HepG2 (cell line): ENCODE results near the gene MAP1LC3A. TPM values are rescaled to one million over a fixed set of nuclear protein-coding genes. Genes with fewer than 3 reads are reported as not detected.

ENCODE experiments used
- BCL3 ChIP-seq: sonication (generic); formaldehyde crosslinking; IDR thresholded peaks from 2 replicates; pipeline ENCODE4 v1.5.1; 2020; ENCODE audit warnings: mild to moderate bottlenecking, missing genetic modification reagents, moderate library complexity
- EED ChIP-seq: sonication (generic); formaldehyde crosslinking; IDR thresholded peaks from 2 replicates; pipeline ENCODE4 v1.5.0; 2020; ENCODE audit warnings: mild to moderate bottlenecking, missing genetic modification reagents
- GPN1 ChIP-seq: sonication (generic); formaldehyde crosslinking; IDR thresholded peaks from 2 replicates; pipeline ENCODE4 v1.5.1; 2020; ENCODE audit warnings: missing genetic modification reagents, borderline replicate concordance
- MED8 ChIP-seq: sonication (generic); formaldehyde crosslinking; IDR thresholded peaks from 2 replicates; pipeline ENCODE4 v1.8.1; 2023; ENCODE audit warnings: mild to moderate bottlenecking, missing genetic modification reagents; ENCODE audit not compliant: insufficient replicate concordance
- MEIS2 ChIP-seq: sonication (generic); formaldehyde crosslinking; IDR thresholded peaks from 2 replicates; pipeline ENCODE4 v1.9.0; 2021; ENCODE audit warnings: mild to moderate bottlenecking, missing genetic modification reagents
- NAIF1 ChIP-seq: sonication (generic); formaldehyde crosslinking; IDR thresholded peaks from 2 replicates; pipeline ENCODE4 v1.5.0; 2020; ENCODE audit warnings: mild to moderate bottlenecking, missing genetic modification reagents, borderline replicate concordance
- NCOR1 ChIP-seq: fragments of 200-600 bp; sonication (generic); IDR thresholded peaks from 2 replicates; pipeline ENCODE4 v1.7.0; 2017; ENCODE audit warnings: antibody characterized with exemption, low read length, borderline replicate concordance
- NFATC3 ChIP-seq: sonication (generic); formaldehyde crosslinking; IDR thresholded peaks from 2 replicates; pipeline ENCODE4 v1.5.1; 2020; ENCODE audit warnings: mild to moderate bottlenecking, missing genetic modification reagents
- RARA ChIP-seq: IDR thresholded peaks from 2 replicates; pipeline ENCODE4 v1.6.1; 2016; ENCODE audit warnings: missing genetic modification reagents, missing compliant biosample characterization
- SKIL ChIP-seq: sonication (generic); formaldehyde crosslinking; IDR thresholded peaks from 2 replicates; pipeline ENCODE4 v1.8.0; 2022; ENCODE audit warnings: missing genetic modification reagents, mild to moderate bottlenecking, moderate library complexity, borderline replicate concordance
- SP140L ChIP-seq: sonication (generic); formaldehyde crosslinking; IDR thresholded peaks from 2 replicates; pipeline ENCODE4 v1.4.0; 2020; ENCODE audit warnings: missing genetic modification reagents, borderline replicate concordance
- ZNF703 ChIP-seq: sonication (generic); formaldehyde crosslinking; IDR thresholded peaks from 2 replicates; pipeline ENCODE4 v1.5.1; 2020; ENCODE audit warnings: missing genetic modification reagents, mild to moderate bottlenecking, moderate library complexity, borderline replicate concordance
- ZNF772 ChIP-seq: sonication (generic); formaldehyde crosslinking; IDR thresholded peaks from 2 replicates; pipeline ENCODE4 v1.5.0; 2020; ENCODE audit warnings: mild to moderate bottlenecking, missing genetic modification reagents
- ZNF839 ChIP-seq: sonication (generic); formaldehyde crosslinking; IDR thresholded peaks from 2 replicates; pipeline ENCODE4 v1.4.0; 2020; ENCODE audit warnings: missing genetic modification reagents, mild to moderate bottlenecking, borderline replicate concordance
- polyA plus RNA-seq, 8 experiments: library from polyadenylated mRNA; depleted of rRNA in 3 of 8; stranded (reverse) in 7 of 8; unstranded in 1 of 8; fragments of >200 nt; fragmentation: Illumina TruSeq in 4 of 8; extraction: Trizol in 4 of 8; gene quantifications; 2 replicates each; pipeline versions ENCODE4 v1.2.1 to v1.2.3, GENCODE V29; 2011 to 2016; ENCODE audit warnings: low read depth in 4 of 8, missing spikeins in 1 of 8, mixed read lengths in 1 of 8; ENCODE audit not compliant: insufficient read depth in 1 of 8
- total RNA-seq, 5 experiments: library from RNA; depleted of rRNA; stranded (reverse); fragments of >200 nt; fragmentation: Illumina TruSeq; extraction: Trizol; gene quantifications; 2 replicates each; pipeline ENCODE4 v1.2.3, GENCODE V29; 2016; ENCODE audit warnings: low read depth in 1 of 5
- TF ChIP-seq, protein P1 (sequence below): sonication (generic); formaldehyde crosslinking; IDR thresholded peaks from 2 replicates; pipeline ENCODE4 v1.9.0; 2021; ENCODE audit warnings: missing genetic modification reagents, borderline replicate concordance
- TF ChIP-seq, protein P2 (sequence below): sonication (generic); formaldehyde crosslinking; IDR thresholded peaks from 2 replicates; pipeline ENCODE4 v1.5.0; 2020; ENCODE audit warnings: missing genetic modification reagents, mild to moderate bottlenecking, borderline replicate concordance
- TF ChIP-seq, protein P3 (sequence below): sonication (generic); formaldehyde crosslinking; IDR thresholded peaks from 2 replicates; pipeline ENCODE4 v1.4.0; 2020; ENCODE audit warnings: mild to moderate bottlenecking, missing genetic modification reagents

Gene MAP1LC3A
- total and polyA plus RNA-seq, 2 of the 13 experiments (the other 11 are each of a cell fraction or from before 2014, with no cell fraction given): not detected

- no peak for TF ChIP-seq SKIL
- TF ChIP-seq NAIF1 (CRISPR knock-in tag): no peak
- no peak for TF ChIP-seq ZNF839
- no peak for TF ChIP-seq RARA (CRISPR knock-in tag)
- no peak for TF ChIP-seq MEIS2 (CRISPR knock-in tag)
- TF ChIP-seq, protein P1, sequence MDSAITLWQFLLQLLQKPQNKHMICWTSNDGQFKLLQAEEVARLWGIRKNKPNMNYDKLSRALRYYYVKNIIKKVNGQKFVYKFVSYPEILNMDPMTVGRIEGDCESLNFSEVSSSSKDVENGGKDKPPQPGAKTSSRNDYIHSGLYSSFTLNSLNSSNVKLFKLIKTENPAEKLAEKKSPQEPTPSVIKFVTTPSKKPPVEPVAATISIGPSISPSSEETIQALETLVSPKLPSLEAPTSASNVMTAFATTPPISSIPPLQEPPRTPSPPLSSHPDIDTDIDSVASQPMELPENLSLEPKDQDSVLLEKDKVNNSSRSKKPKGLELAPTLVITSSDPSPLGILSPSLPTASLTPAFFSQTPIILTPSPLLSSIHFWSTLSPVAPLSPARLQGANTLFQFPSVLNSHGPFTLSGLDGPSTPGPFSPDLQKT: no peak
- no peak for TF ChIP-seq ZNF703 (CRISPR knock-in tag)
- TF ChIP-seq BCL3 (CRISPR knock-in tag): no peak
- no peak for TF ChIP-seq MED8 (CRISPR knock-in tag)
- no peak for TF ChIP-seq NFATC3
- TF ChIP-seq ZNF772 (CRISPR knock-in tag): no peak
- no peak for TF ChIP-seq NCOR1
- TF ChIP-seq, protein P2, sequence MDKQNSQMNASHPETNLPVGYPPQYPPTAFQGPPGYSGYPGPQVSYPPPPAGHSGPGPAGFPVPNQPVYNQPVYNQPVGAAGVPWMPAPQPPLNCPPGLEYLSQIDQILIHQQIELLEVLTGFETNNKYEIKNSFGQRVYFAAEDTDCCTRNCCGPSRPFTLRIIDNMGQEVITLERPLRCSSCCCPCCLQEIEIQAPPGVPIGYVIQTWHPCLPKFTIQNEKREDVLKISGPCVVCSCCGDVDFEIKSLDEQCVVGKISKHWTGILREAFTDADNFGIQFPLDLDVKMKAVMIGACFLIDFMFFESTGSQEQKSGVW (CRISPR knock-in tag): no peak
- TF ChIP-seq SP140L (CRISPR knock-in tag): no peak
- no peak for TF ChIP-seq GPN1
- TF ChIP-seq, protein P3, sequence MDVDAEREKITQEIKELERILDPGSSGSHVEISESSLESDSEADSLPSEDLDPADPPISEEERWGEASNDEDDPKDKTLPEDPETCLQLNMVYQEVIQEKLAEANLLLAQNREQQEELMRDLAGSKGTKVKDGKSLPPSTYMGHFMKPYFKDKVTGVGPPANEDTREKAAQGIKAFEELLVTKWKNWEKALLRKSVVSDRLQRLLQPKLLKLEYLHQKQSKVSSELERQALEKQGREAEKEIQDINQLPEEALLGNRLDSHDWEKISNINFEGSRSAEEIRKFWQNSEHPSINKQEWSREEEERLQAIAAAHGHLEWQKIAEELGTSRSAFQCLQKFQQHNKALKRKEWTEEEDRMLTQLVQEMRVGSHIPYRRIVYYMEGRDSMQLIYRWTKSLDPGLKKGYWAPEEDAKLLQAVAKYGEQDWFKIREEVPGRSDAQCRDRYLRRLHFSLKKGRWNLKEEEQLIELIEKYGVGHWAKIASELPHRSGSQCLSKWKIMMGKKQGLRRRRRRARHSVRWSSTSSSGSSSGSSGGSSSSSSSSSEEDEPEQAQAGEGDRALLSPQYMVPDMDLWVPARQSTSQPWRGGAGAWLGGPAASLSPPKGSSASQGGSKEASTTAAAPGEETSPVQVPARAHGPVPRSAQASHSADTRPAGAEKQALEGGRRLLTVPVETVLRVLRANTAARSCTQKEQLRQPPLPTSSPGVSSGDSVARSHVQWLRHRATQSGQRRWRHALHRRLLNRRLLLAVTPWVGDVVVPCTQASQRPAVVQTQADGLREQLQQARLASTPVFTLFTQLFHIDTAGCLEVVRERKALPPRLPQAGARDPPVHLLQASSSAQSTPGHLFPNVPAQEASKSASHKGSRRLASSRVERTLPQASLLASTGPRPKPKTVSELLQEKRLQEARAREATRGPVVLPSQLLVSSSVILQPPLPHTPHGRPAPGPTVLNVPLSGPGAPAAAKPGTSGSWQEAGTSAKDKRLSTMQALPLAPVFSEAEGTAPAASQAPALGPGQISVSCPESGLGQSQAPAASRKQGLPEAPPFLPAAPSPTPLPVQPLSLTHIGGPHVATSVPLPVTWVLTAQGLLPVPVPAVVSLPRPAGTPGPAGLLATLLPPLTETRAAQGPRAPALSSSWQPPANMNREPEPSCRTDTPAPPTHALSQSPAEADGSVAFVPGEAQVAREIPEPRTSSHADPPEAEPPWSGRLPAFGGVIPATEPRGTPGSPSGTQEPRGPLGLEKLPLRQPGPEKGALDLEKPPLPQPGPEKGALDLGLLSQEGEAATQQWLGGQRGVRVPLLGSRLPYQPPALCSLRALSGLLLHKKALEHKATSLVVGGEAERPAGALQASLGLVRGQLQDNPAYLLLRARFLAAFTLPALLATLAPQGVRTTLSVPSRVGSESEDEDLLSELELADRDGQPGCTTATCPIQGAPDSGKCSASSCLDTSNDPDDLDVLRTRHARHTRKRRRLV (CRISPR knock-in tag): no peak
- TF ChIP-seq EED: 0 out of 2 replicates have a peak, but pooled peaks have one; percentile 26
These were observed 9.7 kb downstream of the MAP1LC3A start (continued) for GRCh38 chr20:34567892-34568865.
